ENCODE results near the gene ZNF585A. TPM values are rescaled to one million over a fixed set of nuclear protein-coding genes. Genes with fewer than 3 reads are reported as not detected.

ZNF585A gene
- total RNA-seq (2021): 9.9 and 13.8 TPM in 2 replicates
- Bru-seq, nascent RNA: percentile 46 among the genes with signal in this experiment
- percentile 58 among the genes with signal in this experiment for BruChase-seq, experiment 1, labeled RNA remaining after a 2-hour chase
- percentile 41 among the genes with signal in this experiment for BruChase-seq, experiment 2, labeled RNA remaining after a 6-hour chase
- long read RNA-seq, full-length matches to known transcripts: 26 of 28 reads
- long read RNA-seq, partial matches to known transcripts: 0 of 28 reads
- long read RNA-seq, other reads (novel, unspliced or antisense): 2 of 28 reads

DNA sequence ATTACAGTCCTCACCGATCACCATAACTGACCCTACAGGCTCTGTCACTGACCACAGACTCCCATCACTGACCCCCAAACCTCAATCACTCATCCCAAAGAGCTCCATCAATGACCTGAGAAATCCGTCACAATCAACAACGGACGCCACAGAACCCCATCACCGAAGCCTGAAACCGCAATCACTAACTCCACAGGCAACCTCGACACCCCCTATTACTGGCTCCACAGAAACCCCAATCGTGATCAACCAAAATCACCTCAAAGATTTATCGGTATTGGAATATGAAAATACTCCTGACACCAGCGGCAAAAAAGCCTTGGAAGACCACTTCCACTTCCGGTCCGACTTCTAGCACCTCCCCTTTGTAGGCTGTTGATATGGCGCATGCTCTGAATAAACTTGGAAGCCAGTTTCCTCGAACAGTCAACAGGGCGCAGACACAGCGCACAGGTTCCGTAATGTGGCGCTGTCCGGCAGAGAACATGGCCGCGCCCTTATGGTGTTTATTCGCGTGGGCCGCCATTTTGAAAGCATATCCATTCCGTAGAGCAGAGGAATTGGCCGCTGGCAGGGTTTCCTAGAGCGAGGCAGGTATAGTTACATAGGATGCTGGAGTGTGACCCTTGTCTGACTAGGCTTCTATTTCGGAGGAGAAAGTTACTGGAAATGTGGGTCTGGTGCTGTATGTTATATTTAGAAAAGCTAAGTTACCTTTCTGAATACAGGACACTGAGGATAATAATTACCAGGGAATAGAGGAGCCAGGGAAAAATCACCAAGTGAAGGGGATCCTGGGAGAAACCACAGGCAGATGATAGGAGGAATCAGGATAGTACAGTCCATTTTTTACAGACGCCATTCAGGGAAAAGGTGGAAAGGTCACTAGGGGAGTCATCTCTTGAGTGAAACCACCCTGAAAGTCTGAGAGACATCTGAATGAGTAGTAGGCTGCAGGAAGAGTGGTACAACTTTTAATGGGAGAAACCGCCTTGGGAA lies at the start of gene ZNF585A:
ZNF585A (minus strand) TSS at position 328 of the 999 bp plus-strand sequence. CDS start 2,785 bp downstream, outside the sequence.
- peak; percentile 90 to 93 for DNase-seq
- peak within 1 kb of the TSS; percentile 99 for H2AFZ ChIP-seq
- H4K20me1 ChIP-seq (ENCODE audit: insufficient read depth): no peaks in the 10 kb centered on the region
- TF ChIP-seq CTCF (conservative IDR thresholded peaks at IDR 0.05) (no peak), EZH2 (IDR thresholded peaks at IDR 0.05; ENCODE audit: low read depth) (no peak)
- no peaks in the 10 kb centered on the region for H3K9me2 ChIP-seq (ENCODE audit: insufficient read depth)
- H3K36me3 ChIP-seq (ENCODE audit: low read depth): no peaks in the 10 kb centered on the region; the same call in 1 of the 2 replicates
- ChIA-PET CTCF (no interaction called here), POLR2A (ENCODE audit: unreplicated experiment) (no interaction called here)
- H3K4me1 ChIP-seq (replicated peaks; ENCODE audit: insufficient read depth): no peaks in the 10 kb centered on the region; the same call in 1 of the 2 replicates
- intact Hi-C loops (cut with micrococcal nuclease; ENCODE audit: unreplicated experiment): loop anchor here (1.0 to 5.0 kb wide), 4 partner anchors 38 to 295 kb away; partner anchors contain the start of genes ZNF383, ZNF420, ZNF569 and ZNF570
- H3K4me2 ChIP-seq: peak within 1 kb of the TSS; percentile 83
- H3K27me3 ChIP-seq (ENCODE audit: insufficient read depth, low read depth): no peaks in the 10 kb centered on the region
- TSS peak; percentile 51 for BruUV-seq (replicated peaks)
- peaks cover 16% of the 10 kb centered on the region for H3K9me3 ChIP-seq (ENCODE audit: insufficient read depth, low read depth)
- no peaks in the 10 kb centered on the region for H3K79me2 ChIP-seq (ENCODE audit: low read depth)
- H3K4me3 ChIP-seq: peak within 1 kb of the TSS; percentile 89
- H3K27ac ChIP-seq: 0 out of 2 replicates have a peak within 1 kb of the TSS, but pooled peaks have one; percentile 3
- H3F3A ChIP-seq (ENCODE audit: insufficient read depth, low read depth): no peaks in the 10 kb centered on the region

DNA sequence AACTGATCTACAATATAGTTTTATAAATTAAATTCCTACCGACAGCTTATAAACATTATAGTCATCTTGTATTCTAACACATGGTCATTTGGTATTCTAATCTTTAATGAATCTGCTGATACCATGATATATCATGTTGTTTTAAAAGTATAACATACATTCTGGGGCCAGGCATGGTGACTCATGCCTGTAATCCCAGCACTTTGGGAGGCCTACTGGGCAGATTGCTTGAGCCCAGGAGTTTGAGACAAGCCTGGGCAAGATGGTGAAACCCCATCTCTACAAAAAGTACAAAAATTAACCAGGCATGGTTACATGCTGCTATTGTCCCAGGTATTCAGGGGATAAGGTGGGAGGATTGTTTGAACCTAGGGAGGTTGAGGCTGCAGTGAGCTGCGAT lies 48.6 kb upstream of the ZNF585A start:
- CTCF ChIA-PET: no interaction called here
- H3K27ac ChIP-seq: no peak overlapping the region

More for the DNA sequence above, 48.6 kb upstream of the ZNF585A start:
- intact Hi-C loops (cut with micrococcal nuclease; ENCODE audit: unreplicated experiment): no loop called here
- POLR2A ChIA-PET (ENCODE audit: unreplicated experiment): no interaction called here
- Histone ChIP-seq H4K20me1 (ENCODE audit: insufficient read depth) (no peaks in the 10 kb centered on the region), H3K79me2 (ENCODE audit: low read depth) (peaks cover 17% of the 10 kb centered on the region), H3K9me3 (ENCODE audit: insufficient read depth, low read depth) (peaks cover 25% of the 10 kb centered on the region), H3K4me1 (replicated peaks; ENCODE audit: insufficient read depth) (no peaks in the 10 kb centered on the region; the same call in 1 of the 2 replicates), H3F3A (ENCODE audit: insufficient read depth, low read depth) (no peaks in the 10 kb centered on the region), H3K4me3 (no peak overlapping the region), H3K9me2 (ENCODE audit: insufficient read depth) (no peaks in the 10 kb centered on the region), H3K4me2 (no peak overlapping the region), H3K36me3 (ENCODE audit: low read depth) (peaks cover 47% of the 10 kb centered on the region), H2AFZ (no peak overlapping the region), H3K27me3 (ENCODE audit: insufficient read depth, low read depth) (no peaks in the 10 kb centered on the region)
- BruUV-seq (replicated peaks): no TSS peak
- TF ChIP-seq CTCF (conservative IDR thresholded peaks at IDR 0.05) (no peak), EZH2 (IDR thresholded peaks at IDR 0.05; ENCODE audit: low read depth) (no peak)
- DNase-seq: no peak

Data from PC-9 (cell line).